ENCODE measurements around the gene CD99. TPM values are rescaled to one million over a fixed set of nuclear protein-coding genes. Genes with fewer than 3 reads are reported as not detected.
A peak's percentile ranks its signal among the peaks of the same experiment; 100 is the strongest.

CD99 gene
- polyA plus RNA-seq, 1 of the 3 experiments (the other 2 are of a cell fraction) = 346 TPM

DNA sequence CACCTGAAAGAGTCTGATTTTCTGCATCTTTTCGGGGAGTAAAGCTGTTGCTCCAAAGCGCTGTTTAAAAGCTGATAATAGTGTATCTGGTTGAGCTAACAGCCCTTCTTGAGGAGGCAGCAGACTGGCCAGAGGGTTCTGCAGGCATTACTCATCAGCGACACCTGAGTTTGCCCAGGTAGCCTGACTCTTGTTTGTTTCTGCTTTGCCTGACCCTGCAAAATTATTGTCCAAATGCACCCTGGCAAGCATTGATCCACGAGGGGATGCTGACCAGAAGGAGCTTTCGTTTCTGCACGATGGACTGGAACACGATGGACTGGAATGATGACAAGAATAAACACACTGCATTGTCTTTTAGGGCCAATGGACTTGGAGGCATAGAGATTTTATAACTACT lies 6.2 kb downstream of the CD99 start:
- Histone ChIP-seq H3K36me3 (replicated peaks in 1 of 2; ENCODE audit: control insufficient read depth in 1 of 2, insufficient read depth in 2 of 2, low read length in 1 of 2) (no peaks in the 10 kb centered on the region), H3K9ac (0 out of 2 replicates have a peak overlapping the region, but pooled peaks have one; percentile 14), H3K9me2 (no peaks in the 10 kb centered on the region), H3F3A (replicated peaks; ENCODE audit: insufficient read depth) (peaks cover 18% of the 10 kb centered on the region), H3K27me3 (ENCODE audit: insufficient read depth) (peaks cover 5% of the 10 kb centered on the region; the same call in 1 of the 2 replicates), H3K4me1 (ENCODE audit: control insufficient read depth in 1 of 2, insufficient read depth in 2 of 2, low read depth in 1 of 2, low read length in 1 of 2) (peaks cover 0 to 15% of the 10 kb centered on the region in 2 experiments; a peak in 3 of 4 replicates), H3K9me3 (no peaks in the 10 kb centered on the region), H3K4me2 (peak overlapping the region; percentile 66; the same call in 1 of the 2 replicates), H3K79me2 (ENCODE audit: insufficient read depth) (peaks cover 97% of the 10 kb centered on the region), H3K4me3 (ENCODE audit: low read depth in 2 of 2, low read length in 1 of 2) (no peak overlapping the region), H2AFZ (ENCODE audit: low read depth) (no peak overlapping the region), H3K27ac (ENCODE audit: low read depth in 2 of 2, low read length in 1 of 2) (peak overlapping the region in 1 of 2 experiments; percentile 79; a peak in 2 of 4 replicates), H4K20me1 (ENCODE audit: insufficient read depth) (peaks cover 44% of the 10 kb centered on the region)
- TF ChIP-seq YY1 (IDR thresholded peaks at IDR 0.05; ENCODE audit: low read depth) (no peak), FOSL2 (IDR thresholded peaks at IDR 0.05; ENCODE audit: borderline replicate concordance, low read depth) (no peak), RXRA (IDR thresholded peaks at IDR 0.05; ENCODE audit: borderline replicate concordance, low read depth) (no peak), RCOR1 (IDR thresholded peaks at IDR 0.05; ENCODE audit: low read length) (no peak), SIN3A (IDR thresholded peaks at IDR 0.05; ENCODE audit: borderline replicate concordance, low read depth, low read length) (no peak), MEF2A (IDR thresholded peaks at IDR 0.05; ENCODE audit: borderline replicate concordance, low read depth) (no peak), GABPA (IDR thresholded peaks at IDR 0.05; ENCODE audit: low read depth) (no peak), EZH2phosphoT487 (IDR thresholded peaks at IDR 0.05; ENCODE audit: borderline replicate concordance, low read depth) (no peak), JUND (IDR thresholded peaks at IDR 0.05) (no peak)
- TF ChIP-seq, protein P1, sequence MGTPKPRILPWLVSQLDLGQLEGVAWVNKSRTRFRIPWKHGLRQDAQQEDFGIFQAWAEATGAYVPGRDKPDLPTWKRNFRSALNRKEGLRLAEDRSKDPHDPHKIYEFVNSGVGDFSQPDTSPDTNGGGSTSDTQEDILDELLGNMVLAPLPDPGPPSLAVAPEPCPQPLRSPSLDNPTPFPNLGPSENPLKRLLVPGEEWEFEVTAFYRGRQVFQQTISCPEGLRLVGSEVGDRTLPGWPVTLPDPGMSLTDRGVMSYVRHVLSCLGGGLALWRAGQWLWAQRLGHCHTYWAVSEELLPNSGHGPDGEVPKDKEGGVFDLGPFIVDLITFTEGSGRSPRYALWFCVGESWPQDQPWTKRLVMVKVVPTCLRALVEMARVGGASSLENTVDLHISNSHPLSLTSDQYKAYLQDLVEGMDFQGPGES (IDR thresholded peaks at IDR 0.05; ENCODE audit: low read depth, low read length) = no peak
- TF ChIP-seq, protein P2, sequence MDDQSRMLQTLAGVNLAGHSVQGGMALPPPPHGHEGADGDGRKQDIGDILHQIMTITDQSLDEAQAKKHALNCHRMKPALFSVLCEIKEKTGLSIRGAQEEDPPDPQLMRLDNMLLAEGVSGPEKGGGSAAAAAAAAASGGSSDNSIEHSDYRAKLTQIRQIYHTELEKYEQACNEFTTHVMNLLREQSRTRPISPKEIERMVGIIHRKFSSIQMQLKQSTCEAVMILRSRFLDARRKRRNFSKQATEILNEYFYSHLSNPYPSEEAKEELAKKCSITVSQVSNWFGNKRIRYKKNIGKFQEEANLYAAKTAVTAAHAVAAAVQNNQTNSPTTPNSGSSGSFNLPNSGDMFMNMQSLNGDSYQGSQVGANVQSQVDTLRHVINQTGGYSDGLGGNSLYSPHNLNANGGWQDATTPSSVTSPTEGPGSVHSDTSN (IDR thresholded peaks at IDR 0.05) = no peak
- CTCF ChIA-PET = no interaction called here
- no peak for DNase-seq
- POLR2A ChIA-PET = no interaction called here
- 52% methylated on average over 7 of the region's 7 CpGs for WGBS (ENCODE audit: low lambda C conversion rate)

DNA sequence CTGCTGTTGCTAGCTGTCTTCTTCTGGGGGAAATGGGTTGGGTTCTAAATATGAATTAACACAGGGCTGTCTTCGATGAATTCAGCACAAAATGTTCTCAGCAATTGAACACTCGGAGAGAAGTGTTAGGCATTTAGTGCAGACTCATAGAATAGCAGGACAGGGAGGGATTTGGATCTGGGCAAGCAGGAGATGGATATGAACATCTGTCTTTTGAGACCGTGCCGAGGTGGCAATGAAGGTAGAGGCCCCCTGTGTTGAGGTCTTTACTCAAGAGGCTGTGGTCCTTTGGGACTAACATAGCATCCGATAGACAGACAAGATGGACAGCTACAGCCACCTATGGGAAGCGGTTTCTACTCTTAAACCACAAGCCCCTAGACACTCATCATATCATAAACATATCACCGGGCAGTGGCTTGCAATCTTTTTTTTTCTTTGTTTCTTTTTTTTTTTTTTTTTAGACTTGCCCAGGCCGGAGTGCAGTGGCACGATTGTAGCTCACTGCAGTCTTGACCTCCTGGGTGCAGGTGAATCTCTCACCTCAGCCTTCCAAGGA lies 6.7 kb downstream of the CD99 start:
- CTCF ChIA-PET = no interaction called here
- WGBS (ENCODE audit: low lambda C conversion rate) = 52% methylated on average over 9 of the region's 9 CpGs
- no peak for DNase-seq
- H3K4me3 ChIP-seq (ENCODE audit: low read depth in 2 of 2, low read length in 1 of 2) = no peak overlapping the region
- peaks cover 18% of the 10 kb centered on the region for H3F3A ChIP-seq (replicated peaks; ENCODE audit: insufficient read depth)
- peaks cover 2% of the 10 kb centered on the region; the same call in 1 of the 2 replicates for H3K27me3 ChIP-seq (ENCODE audit: insufficient read depth)
- no peaks in the 10 kb centered on the region for H3K9me2 ChIP-seq
- POLR2A ChIA-PET = no interaction called here
- H3K9ac ChIP-seq = no peak overlapping the region
- peaks cover 97% of the 10 kb centered on the region for H3K79me2 ChIP-seq (ENCODE audit: insufficient read depth)
- peaks cover 0 to 15% of the 10 kb centered on the region in 2 experiments; a peak in 2 of 4 replicates for H3K4me1 ChIP-seq (ENCODE audit: control insufficient read depth in 1 of 2, insufficient read depth in 2 of 2, low read depth in 1 of 2, low read length in 1 of 2)
- H3K27ac ChIP-seq (ENCODE audit: low read depth in 2 of 2, low read length in 1 of 2) = peak overlapping the region in 1 of 2 experiments; percentile 79; a peak in 1 of 4 replicates
- no peak overlapping the region for H2AFZ ChIP-seq (ENCODE audit: low read depth)
- no peaks in the 10 kb centered on the region for H3K36me3 ChIP-seq (replicated peaks in 1 of 2; ENCODE audit: control insufficient read depth in 1 of 2, insufficient read depth in 2 of 2, low read length in 1 of 2)
- H3K9me3 ChIP-seq = no peaks in the 10 kb centered on the region
- peaks cover 47% of the 10 kb centered on the region for H4K20me1 ChIP-seq (ENCODE audit: insufficient read depth)
- peak overlapping the region; percentile 66; the same call in 1 of the 2 replicates for H3K4me2 ChIP-seq
- TF ChIP-seq NRF1 (IDR thresholded peaks at IDR 0.05; ENCODE audit: low read depth, low read length) (no peak), SMC3 (IDR thresholded peaks at IDR 0.05; ENCODE audit: low read depth, low read length) (no peak), GABPA (IDR thresholded peaks at IDR 0.05; ENCODE audit: low read depth) (no peak), TAF1 (IDR thresholded peaks at IDR 0.05; ENCODE audit: borderline replicate concordance, low read depth, low read length) (no peak), JUND (IDR thresholded peaks at IDR 0.05) (no peak), RXRA (IDR thresholded peaks at IDR 0.05; ENCODE audit: borderline replicate concordance, low read depth) (no peak), YY1 (IDR thresholded peaks at IDR 0.05; ENCODE audit: low read depth) (no peak)
- TF ChIP-seq, protein P3, sequence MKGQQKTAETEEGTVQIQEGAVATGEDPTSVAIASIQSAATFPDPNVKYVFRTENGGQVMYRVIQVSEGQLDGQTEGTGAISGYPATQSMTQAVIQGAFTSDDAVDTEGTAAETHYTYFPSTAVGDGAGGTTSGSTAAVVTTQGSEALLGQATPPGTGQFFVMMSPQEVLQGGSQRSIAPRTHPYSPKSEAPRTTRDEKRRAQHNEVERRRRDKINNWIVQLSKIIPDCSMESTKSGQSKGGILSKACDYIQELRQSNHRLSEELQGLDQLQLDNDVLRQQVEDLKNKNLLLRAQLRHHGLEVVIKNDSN (IDR thresholded peaks at IDR 0.05; ENCODE audit: borderline replicate concordance, low read depth) = no peak
- TF ChIP-seq, protein P4, sequence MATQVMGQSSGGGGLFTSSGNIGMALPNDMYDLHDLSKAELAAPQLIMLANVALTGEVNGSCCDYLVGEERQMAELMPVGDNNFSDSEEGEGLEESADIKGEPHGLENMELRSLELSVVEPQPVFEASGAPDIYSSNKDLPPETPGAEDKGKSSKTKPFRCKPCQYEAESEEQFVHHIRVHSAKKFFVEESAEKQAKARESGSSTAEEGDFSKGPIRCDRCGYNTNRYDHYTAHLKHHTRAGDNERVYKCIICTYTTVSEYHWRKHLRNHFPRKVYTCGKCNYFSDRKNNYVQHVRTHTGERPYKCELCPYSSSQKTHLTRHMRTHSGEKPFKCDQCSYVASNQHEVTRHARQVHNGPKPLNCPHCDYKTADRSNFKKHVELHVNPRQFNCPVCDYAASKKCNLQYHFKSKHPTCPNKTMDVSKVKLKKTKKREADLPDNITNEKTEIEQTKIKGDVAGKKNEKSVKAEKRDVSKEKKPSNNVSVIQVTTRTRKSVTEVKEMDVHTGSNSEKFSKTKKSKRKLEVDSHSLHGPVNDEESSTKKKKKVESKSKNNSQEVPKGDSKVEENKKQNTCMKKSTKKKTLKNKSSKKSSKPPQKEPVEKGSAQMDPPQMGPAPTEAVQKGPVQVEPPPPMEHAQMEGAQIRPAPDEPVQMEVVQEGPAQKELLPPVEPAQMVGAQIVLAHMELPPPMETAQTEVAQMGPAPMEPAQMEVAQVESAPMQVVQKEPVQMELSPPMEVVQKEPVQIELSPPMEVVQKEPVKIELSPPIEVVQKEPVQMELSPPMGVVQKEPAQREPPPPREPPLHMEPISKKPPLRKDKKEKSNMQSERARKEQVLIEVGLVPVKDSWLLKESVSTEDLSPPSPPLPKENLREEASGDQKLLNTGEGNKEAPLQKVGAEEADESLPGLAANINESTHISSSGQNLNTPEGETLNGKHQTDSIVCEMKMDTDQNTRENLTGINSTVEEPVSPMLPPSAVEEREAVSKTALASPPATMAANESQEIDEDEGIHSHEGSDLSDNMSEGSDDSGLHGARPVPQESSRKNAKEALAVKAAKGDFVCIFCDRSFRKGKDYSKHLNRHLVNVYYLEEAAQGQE (IDR thresholded peaks at IDR 0.05; ENCODE audit: low read depth, low read length) = no peak
- TF ChIP-seq, protein P5, sequence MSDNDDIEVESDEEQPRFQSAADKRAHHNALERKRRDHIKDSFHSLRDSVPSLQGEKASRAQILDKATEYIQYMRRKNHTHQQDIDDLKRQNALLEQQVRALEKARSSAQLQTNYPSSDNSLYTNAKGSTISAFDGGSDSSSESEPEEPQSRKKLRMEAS (IDR thresholded peaks at IDR 0.05; ENCODE audit: low read depth) = no peak
